ENCODE measurements around the gene C2orf42.

GRCh38 chr2:70132244-70133126 is 58.3 kb downstream of the C2orf42 start:
- peak; percentile 35; the same call in 1 of the 2 replicates for TF ChIP-seq POLR2A (IDR thresholded peaks at IDR 0.05; ENCODE audit: low read depth, low read length)
- TF ChIP-seq POLR2AphosphoS5 (IDR thresholded peaks at IDR 0.05; ENCODE audit: low read depth, low read length) = no peak; the same call in 1 of the 2 replicates
- TF ChIP-seq SPI1 (IDR thresholded peaks at IDR 0.05; ENCODE audit: low read depth, low read length) = no peak

Data from GM12891 (cell line).